ENCODE measurements around the gene ESRRG.

- TF ChIP-seq EZH2 (IDR thresholded peaks at IDR 0.05) (no peak), POLR2AphosphoS5 (IDR thresholded peaks at IDR 0.05; ENCODE audit: borderline replicate concordance, low read depth, low read length) (no peak), FOXP2 (optimal IDR thresholded peaks at IDR 0.05; ENCODE audit: control extremely low read depth, extremely low read length, insufficient read depth) (no peak)
Observed at GRCh38 chr1:216485042-216485441, 238.2 kb downstream of the ESRRG start.
